Gastroesophageal sphincter (tissue), 3 donors: ENCODE data around the gene ARHGAP21.

Experiments
- POLR2A ChIP-seq, 2 donors: fragments of 450-650 bp; IDR thresholded peaks; one replicate each; pipeline ENCODE4 v1.6.1; 2017; ENCODE audit warnings: antibody characterized with exemption in 2 of 2, mild to moderate bottlenecking in 2 of 2, moderate library complexity in 1 of 2
- TF ChIP-seq, protein P1 (sequence below), 4 experiments: fragments of 200-600 bp in 2 of 4; fragments of 450-650 bp in 2 of 4; sonication (generic) in 1 of 4; IDR thresholded peaks; one replicate each; pipeline ENCODE4 v1.5.1; 2017 to 2019; ENCODE audit warnings: antibody characterized with exemption in 4 of 4, mild to moderate bottlenecking in 2 of 4, moderate library complexity in 2 of 4

DNA sequence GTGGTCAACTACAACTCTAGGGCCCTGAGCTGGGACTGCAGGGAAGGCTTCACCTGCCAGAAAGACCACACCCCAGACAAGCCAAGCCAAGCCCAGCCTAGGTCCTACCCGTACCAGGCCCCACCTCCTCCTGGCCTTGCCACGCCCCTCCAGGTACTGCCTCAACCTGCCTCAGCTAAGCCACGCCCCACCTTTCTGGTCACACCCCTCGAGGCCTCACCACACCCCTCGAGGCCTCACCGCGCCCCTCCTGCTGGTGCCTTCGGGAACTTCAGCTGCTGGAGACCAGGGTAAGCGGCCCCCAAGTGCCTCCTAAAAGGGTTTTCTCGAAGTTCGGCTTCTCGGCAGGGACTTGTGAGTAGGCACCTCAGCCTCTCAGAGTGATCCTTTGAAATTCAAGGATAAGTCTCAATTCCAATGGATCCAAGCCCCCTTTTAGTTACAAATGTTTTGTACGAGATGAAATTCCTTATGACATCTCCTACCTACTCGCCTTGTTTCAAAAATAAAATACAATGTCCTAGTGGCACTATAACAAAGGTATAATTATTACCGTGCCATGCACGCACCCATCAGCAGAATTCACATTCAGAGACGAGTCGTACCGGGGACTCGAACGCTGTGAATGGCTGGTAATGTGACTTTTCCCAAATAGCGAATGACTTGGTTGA, 171.2 kb downstream of the ARHGAP21 start:
- no peak for TF ChIP-seq POLR2A (IDR thresholded peaks at IDR 0.05)
- TF ChIP-seq, protein P1, sequence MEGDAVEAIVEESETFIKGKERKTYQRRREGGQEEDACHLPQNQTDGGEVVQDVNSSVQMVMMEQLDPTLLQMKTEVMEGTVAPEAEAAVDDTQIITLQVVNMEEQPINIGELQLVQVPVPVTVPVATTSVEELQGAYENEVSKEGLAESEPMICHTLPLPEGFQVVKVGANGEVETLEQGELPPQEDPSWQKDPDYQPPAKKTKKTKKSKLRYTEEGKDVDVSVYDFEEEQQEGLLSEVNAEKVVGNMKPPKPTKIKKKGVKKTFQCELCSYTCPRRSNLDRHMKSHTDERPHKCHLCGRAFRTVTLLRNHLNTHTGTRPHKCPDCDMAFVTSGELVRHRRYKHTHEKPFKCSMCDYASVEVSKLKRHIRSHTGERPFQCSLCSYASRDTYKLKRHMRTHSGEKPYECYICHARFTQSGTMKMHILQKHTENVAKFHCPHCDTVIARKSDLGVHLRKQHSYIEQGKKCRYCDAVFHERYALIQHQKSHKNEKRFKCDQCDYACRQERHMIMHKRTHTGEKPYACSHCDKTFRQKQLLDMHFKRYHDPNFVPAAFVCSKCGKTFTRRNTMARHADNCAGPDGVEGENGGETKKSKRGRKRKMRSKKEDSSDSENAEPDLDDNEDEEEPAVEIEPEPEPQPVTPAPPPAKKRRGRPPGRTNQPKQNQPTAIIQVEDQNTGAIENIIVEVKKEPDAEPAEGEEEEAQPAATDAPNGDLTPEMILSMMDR (IDR thresholded peaks at IDR 0.05) = no peak
